Stimulated activated naive B cell treated with anti-CD40 and anti-IgM and Interleukin-4, amounts not matched to agents 10 μg/mL and 1 μg/mL and 100 μg/mL, for 72 hours (primary cell): ENCODE data around the gene UBE2U.

ENCODE experiments used
- ATAC-seq, 2 donors: fragments of 150-1000 bp; cut with Tn5 transposase; replicated peaks; 2 replicates each; pipeline ENCODE4 v1.10.0; 2021; ENCODE audit warnings: moderate library complexity in 1 of 2
- DNase-seq: peaks from one replicate; pipeline ENCODE4 v3.0.0; 2021
- H3K27ac Mint-ChIP-seq: one replicate; pipeline ENCODE4 v1.8.0; 2022; ENCODE audit warnings: mild to moderate bottlenecking, mixed read lengths
- H3K27me3 Mint-ChIP-seq, 2 donors: one replicate each; pipeline ENCODE4 v1.8.0; 2022; ENCODE audit warnings: mixed read lengths in 2 of 2
- H3K36me3 Mint-ChIP-seq, 2 donors: one replicate each; pipeline ENCODE4 v1.8.0; 2022; ENCODE audit warnings: mixed read lengths in 2 of 2, mild to moderate bottlenecking in 1 of 2
- H3K4me1 Mint-ChIP-seq, 2 donors: one replicate each; pipeline ENCODE4 v1.8.0; 2022; ENCODE audit warnings: mixed read lengths in 2 of 2, mild to moderate bottlenecking in 1 of 2
- H3K4me3 Mint-ChIP-seq, 2 donors: one replicate each; pipeline ENCODE4 v1.8.0; 2022; ENCODE audit warnings: mild to moderate bottlenecking in 2 of 2, mixed read lengths in 2 of 2, moderate library complexity in 1 of 2
- H3K9me3 Mint-ChIP-seq, 2 donors: one replicate each; pipeline ENCODE4 v1.8.0; 2022; ENCODE audit warnings: mixed read lengths in 2 of 2, mild to moderate bottlenecking in 1 of 2

UBE2U gene

DNA sequence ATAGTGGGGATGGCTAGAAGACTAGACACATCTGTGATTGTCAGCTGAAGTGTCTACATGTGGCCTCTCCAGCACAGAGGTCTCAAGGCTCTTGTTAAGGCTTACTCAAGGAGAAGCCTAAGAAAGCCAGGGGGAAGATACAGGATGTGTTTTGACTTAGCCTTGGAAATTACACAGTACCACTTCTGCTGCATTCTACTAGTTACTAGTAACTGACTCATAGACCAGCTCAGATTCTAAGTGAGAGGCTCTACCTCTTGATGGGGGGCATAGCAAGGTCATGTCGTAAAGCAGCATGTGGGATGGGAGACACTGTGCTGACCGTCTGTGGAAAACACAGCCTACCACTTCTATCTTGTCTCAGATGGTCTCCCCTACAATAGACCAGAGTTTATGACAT is 99.5 kb downstream of the UBE2U start:
- Mint-ChIP-seq H3K27me3 (peaks cover 12 to 18% of the 10 kb centered on the region in 2 donors), H3K9me3 (no peaks in the 10 kb centered on the region), H3K4me3 (no peak overlapping the region), H3K27ac (no peak overlapping the region), H3K4me1 (no peaks in the 10 kb centered on the region), H3K36me3 (no peaks in the 10 kb centered on the region)
- no peak for ATAC-seq
- no peak for DNase-seq

DNA sequence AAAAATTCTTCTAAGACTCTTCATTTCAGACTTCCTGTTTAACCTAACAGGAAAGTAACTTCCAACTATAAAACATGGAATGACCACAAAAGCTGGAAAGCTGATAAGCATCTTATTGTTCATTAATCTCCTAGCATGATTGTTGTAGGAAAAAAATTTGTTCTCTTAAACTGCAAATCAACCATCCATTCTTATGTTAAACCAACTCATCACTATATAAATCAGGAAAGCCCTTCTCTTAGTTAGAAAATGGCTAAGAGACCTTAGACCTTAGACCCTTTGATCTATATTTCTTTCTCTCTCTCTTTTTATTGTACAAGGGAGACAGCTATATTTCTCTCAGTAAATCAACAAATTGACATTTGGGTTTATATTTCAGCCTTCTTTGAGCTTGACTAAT is 101.4 kb downstream of the UBE2U start:
- no peaks in the 10 kb centered on the region for H3K36me3 Mint-ChIP-seq

DNA sequence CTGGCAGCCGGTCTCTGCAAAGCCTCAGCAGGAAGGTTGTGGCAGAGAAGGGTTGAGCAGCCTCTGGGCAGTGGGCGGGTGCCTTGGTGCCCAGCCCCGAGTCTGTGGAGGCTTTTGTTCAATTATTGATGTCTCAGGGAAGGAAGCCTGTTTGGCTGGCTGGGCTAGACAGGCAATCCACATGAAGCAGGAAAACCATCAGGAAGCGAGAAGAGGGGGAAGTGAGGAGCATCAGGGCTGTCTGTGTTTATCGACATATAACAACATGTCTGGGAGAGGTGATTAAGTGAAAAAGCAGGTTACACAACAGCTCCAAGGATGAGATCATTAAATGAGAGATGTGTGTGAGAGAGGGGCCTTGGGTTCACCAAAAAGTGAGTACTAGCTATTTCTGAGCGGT is 105.4 kb downstream of the UBE2U start:
- DNase-seq = no peak
- Mint-ChIP-seq H3K4me1 (no peaks in the 10 kb centered on the region), H3K4me3 (no peak overlapping the region), H3K27me3 (peaks cover 6% of the 10 kb centered on the region in 2 donors), H3K27ac (no peak overlapping the region), H3K36me3 (no peaks in the 10 kb centered on the region), H3K9me3 (no peaks in the 10 kb centered on the region)
- ATAC-seq = no peak

More for the DNA sequence above, 101.4 kb downstream of the UBE2U start:
- Mint-ChIP-seq H3K9me3 (no peaks in the 10 kb centered on the region), H3K4me3 (no peak overlapping the region), H3K27ac (no peak overlapping the region), H3K27me3 (peaks cover 10 to 11% of the 10 kb centered on the region in 2 donors), H3K4me1 (no peaks in the 10 kb centered on the region)
- no peak for ATAC-seq
- no peak for DNase-seq

DNA sequence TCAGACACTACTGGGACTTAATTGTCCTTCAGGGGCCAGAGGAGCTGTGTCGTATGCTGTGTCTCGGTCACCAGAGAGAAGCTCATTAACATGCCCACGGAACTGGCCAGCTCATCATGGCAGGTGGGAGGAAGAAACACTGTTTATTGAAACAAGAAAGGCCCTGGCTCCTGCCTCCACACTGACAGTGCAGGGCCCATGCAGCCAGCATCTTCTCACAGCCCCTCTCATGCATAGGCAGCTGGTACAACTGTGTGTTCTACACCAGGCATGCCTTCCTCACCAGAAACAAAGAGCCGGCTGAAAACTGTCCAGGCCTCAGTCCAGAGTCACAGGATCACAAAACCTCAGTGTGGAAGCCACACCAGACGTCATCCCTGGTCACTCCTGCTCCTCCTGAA is 106.0 kb downstream of the UBE2U start:
- no peaks in the 10 kb centered on the region for H3K4me1 Mint-ChIP-seq
- DNase-seq (no peak), ATAC-seq (no peak)
- H3K36me3 Mint-ChIP-seq = no peaks in the 10 kb centered on the region
- no peak overlapping the region for H3K27ac Mint-ChIP-seq
- peaks cover 6% of the 10 kb centered on the region in 2 donors for H3K27me3 Mint-ChIP-seq
- H3K9me3 Mint-ChIP-seq = no peaks in the 10 kb centered on the region
- H3K4me3 Mint-ChIP-seq = no peak overlapping the region

DNA sequence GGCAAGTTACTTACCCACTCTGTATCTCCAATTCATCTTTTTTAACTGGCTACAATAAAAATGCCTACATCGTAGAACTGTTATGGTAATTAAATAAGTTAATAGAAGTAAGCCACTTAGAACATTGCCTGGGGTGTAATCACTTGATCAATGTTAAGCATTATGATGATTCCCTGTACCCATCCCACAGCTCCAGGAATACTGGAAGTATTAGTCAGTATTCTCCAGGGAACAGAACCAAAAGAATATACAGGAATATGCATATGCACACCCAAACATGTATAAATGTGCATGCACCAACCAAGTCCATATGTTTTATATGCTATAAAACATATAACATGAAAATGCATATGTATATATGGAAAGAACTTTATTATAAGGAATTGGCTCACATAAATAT is 107.3 kb downstream of the UBE2U start:
- ATAC-seq (no peak), DNase-seq (no peak)
- no peaks in the 10 kb centered on the region for H3K36me3 Mint-ChIP-seq
- H3K9me3 Mint-ChIP-seq = no peaks in the 10 kb centered on the region
- no peak overlapping the region for H3K27ac Mint-ChIP-seq
- H3K4me3 Mint-ChIP-seq = no peak overlapping the region
- H3K27me3 Mint-ChIP-seq = peaks cover 3 to 6% of the 10 kb centered on the region in 2 donors
- no peaks in the 10 kb centered on the region for H3K4me1 Mint-ChIP-seq

DNA sequence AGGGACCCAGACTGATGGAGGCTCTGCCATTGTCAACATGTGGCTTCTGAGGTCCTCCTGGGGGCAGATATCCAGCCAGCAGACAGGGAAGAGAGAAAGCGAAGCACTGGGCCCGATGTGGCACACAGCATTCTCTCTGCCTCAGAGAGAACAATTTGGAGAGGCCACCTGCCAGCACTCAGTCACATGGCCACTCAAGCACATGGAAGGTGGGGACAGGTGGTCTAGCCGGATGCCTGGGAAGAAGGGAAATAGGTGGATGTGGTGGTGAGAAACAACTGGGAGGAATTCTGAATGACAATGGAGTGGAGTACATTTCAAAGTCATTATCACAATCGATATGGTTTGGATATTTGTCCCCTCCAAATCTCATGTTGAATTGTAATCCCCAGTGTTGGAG is 109.0 kb downstream of the UBE2U start:
- H3K4me3 Mint-ChIP-seq = no peak overlapping the region
- H3K27ac Mint-ChIP-seq = no peak overlapping the region
- no peaks in the 10 kb centered on the region for H3K36me3 Mint-ChIP-seq
- no peaks in the 10 kb centered on the region for H3K9me3 Mint-ChIP-seq
- DNase-seq = no peak
- H3K4me1 Mint-ChIP-seq = no peaks in the 10 kb centered on the region
- no peak for ATAC-seq
- peaks cover 3 to 7% of the 10 kb centered on the region in 2 donors for H3K27me3 Mint-ChIP-seq

DNA sequence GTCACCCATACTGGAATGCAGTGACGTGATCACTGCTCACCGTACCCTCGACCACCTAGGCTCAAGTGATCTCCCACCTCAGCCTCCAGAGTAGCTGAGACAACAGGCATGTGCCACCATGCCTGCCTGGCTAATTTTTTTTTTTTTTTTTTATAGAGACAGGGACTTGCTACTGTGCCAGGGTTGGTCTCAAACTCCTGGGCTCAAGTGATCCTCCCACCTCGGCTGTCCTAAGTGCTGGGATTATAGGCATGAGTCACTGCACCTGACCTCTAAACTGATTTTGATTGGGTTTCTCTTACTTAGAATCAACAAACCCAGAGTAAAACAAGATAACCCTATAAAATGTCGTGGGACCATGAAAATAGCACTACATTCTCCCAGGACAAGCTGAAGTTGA is 112.0 kb downstream of the UBE2U start:
- Mint-ChIP-seq H3K4me1 (no peaks in the 10 kb centered on the region), H3K27ac (no peak overlapping the region), H3K9me3 (no peaks in the 10 kb centered on the region), H3K36me3 (no peaks in the 10 kb centered on the region), H3K4me3 (no peak overlapping the region), H3K27me3 (peaks cover 0 to 8% of the 10 kb centered on the region in 2 donors)
- DNase-seq = no peak
- ATAC-seq = no peak
